Measurements from ENCODE around the gene KPNA6. TPM values are rescaled to one million over a fixed set of nuclear protein-coding genes. Genes with fewer than 3 reads are reported as not detected.
"Not testable (repeated sequence)": the region's sequence is repeated elsewhere in the genome, so short reads cannot be mapped to it uniquely, and the experiment has no call there.

The KPNA6 gene
- total RNA-seq, 1 donor from 2014 or later: 47.0 TPM

DNA sequence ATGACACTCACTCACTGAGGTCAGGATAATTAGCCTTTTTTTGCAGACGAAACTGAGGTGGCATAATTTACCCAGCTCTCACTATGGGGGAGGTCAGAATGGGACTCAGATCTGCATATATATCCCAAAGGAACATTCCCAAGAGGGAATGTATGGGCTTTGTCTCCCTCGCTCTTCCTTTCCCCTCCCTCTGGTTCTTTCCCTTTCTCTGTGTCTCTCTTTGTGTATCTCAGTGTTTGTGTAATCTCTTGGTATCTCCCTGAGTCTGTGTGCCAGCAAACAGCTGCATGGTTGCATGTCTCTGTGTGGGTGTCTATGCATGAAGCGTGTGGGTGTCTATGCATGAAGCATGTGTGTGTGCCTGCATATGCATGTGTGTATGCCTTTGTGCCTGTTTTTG is 30.4 kb upstream of the KPNA6 start:
- no peak for DNase-seq (ENCODE audit: low read depth)
- Histone ChIP-seq H3K4me3 (ENCODE audit: low read depth, low read length) (no peak overlapping the region), H3K27me3 (ENCODE audit: control insufficient read depth, insufficient read depth, low read length) (no peaks in the 10 kb centered on the region), H3K36me3 (ENCODE audit: control insufficient read depth, insufficient read depth, low read length) (peaks cover 1% of the 10 kb centered on the region)
- no peak for TF ChIP-seq CTCF (IDR thresholded peaks at IDR 0.05; ENCODE audit: insufficient read depth, low read length, poor library complexity, severe bottlenecking)

- no peaks in the 10 kb centered on the region for H3K27me3 ChIP-seq (ENCODE audit: control insufficient read depth, insufficient read depth, low read length)
- no peak overlapping the region for H3K4me3 ChIP-seq (ENCODE audit: low read depth, low read length)
- DNase-seq (ENCODE audit: low read depth): no peak
- peaks cover 4% of the 10 kb centered on the region for H3K36me3 ChIP-seq (ENCODE audit: control insufficient read depth, insufficient read depth, low read length)
- no peak for TF ChIP-seq CTCF (IDR thresholded peaks at IDR 0.05; ENCODE audit: insufficient read depth, low read length, poor library complexity, severe bottlenecking)
Observed at GRCh38 chr1:32082022-32082421, 25.8 kb upstream of the KPNA6 start.

DNA sequence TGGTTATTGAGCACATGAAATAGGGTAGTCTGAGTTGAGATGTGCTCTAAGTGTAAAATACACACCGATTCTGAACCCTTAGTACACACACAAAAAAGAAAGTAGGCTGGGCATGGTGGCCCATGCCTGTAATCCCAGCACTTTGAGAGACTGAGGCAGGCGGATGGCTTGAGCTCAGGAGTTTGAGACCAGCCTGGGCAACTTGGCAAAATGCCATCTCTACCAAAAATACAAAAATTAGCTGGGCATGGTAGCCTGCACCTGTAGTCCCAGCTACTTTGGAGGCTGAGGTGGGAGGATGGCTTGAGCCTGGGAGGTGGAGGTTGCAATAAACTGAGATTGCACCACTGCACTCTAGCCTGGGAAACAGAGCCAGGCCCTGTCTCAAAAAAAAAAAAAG is 21.5 kb upstream of the KPNA6 start:
- not testable (repeated sequence) for H3K4me3 ChIP-seq (ENCODE audit: low read depth, low read length); H3K36me3 ChIP-seq (ENCODE audit: control insufficient read depth, insufficient read depth, low read length); H3K27me3 ChIP-seq (ENCODE audit: control insufficient read depth, insufficient read depth, low read length); DNase-seq (ENCODE audit: low read depth)

GRCh38 chr1:32091176-32091575 is 16.7 kb upstream of the KPNA6 start:
- DNase-seq (ENCODE audit: low read depth): no peak
- TF ChIP-seq CTCF (IDR thresholded peaks at IDR 0.05; ENCODE audit: insufficient read depth, low read length, poor library complexity, severe bottlenecking): no peak
- Histone ChIP-seq H3K27me3 (ENCODE audit: control insufficient read depth, insufficient read depth, low read length) (no peaks in the 10 kb centered on the region), H3K4me3 (ENCODE audit: low read depth, low read length) (no peak overlapping the region), H3K36me3 (ENCODE audit: control insufficient read depth, insufficient read depth, low read length) (peaks cover 4% of the 10 kb centered on the region)

GRCh38 chr1:32091591-32091990 is 16.3 kb upstream of the KPNA6 start:
- TF ChIP-seq CTCF (IDR thresholded peaks at IDR 0.05; ENCODE audit: insufficient read depth, low read length, poor library complexity, severe bottlenecking): no peak
- DNase-seq (ENCODE audit: low read depth): no peak
- no peaks in the 10 kb centered on the region for H3K27me3 ChIP-seq (ENCODE audit: control insufficient read depth, insufficient read depth, low read length)
- H3K4me3 ChIP-seq (ENCODE audit: low read depth, low read length): no peak overlapping the region
- peaks cover 4% of the 10 kb centered on the region for H3K36me3 ChIP-seq (ENCODE audit: control insufficient read depth, insufficient read depth, low read length)

- H3K36me3 ChIP-seq (ENCODE audit: control insufficient read depth, insufficient read depth, low read length): peaks cover 4% of the 10 kb centered on the region
- DNase-seq (ENCODE audit: low read depth): no peak
- no peaks in the 10 kb centered on the region for H3K27me3 ChIP-seq (ENCODE audit: control insufficient read depth, insufficient read depth, low read length)
- no peak for TF ChIP-seq CTCF (IDR thresholded peaks at IDR 0.05; ENCODE audit: insufficient read depth, low read length, poor library complexity, severe bottlenecking)
- no peak overlapping the region for H3K4me3 ChIP-seq (ENCODE audit: low read depth, low read length)
Observed at GRCh38 chr1:32094746-32095521, 12.9 kb upstream of the KPNA6 start.
